Thyroid gland (tissue), 4 donors: ENCODE data around the gene SUPT3H.

Experiments
- CTCF ChIP-seq, 6 experiments: fragments of 200-600 bp in 3 of 6; fragments of 450-650 bp in 3 of 6; sonication (generic) in 3 of 6; IDR thresholded peaks; one replicate each; pipeline ENCODE4 v1.5.1; 2016 to 2019; ENCODE audit warnings: antibody characterized with exemption in 6 of 6, mild to moderate bottlenecking in 2 of 6, inconsistent platforms in 1 of 6, moderate library complexity in 1 of 6
- POLR2A ChIP-seq, 2 donors: fragments of 450-650 bp; IDR thresholded peaks; one replicate each; pipeline ENCODE4 v1.6.1; 2017; ENCODE audit warnings: antibody characterized with exemption in 2 of 2, mild to moderate bottlenecking in 2 of 2, moderate library complexity in 1 of 2

GRCh38 chr6:44949596-44950201, 428.0 kb downstream of the SUPT3H start:
- TF ChIP-seq POLR2A (IDR thresholded peaks at IDR 0.05) (no peak), CTCF (IDR thresholded peaks at IDR 0.05) (no peak)
